ENCODE results near the gene HSPA1B. TPM values are rescaled to one million over a fixed set of nuclear protein-coding genes. Genes with fewer than 3 reads are reported as not detected.

Gene HSPA1B
- total and polyA plus RNA-seq, 2 of the 4 experiments (the other 2 are of a cell fraction), result 61.1 to 93.6 TPM

DNA sequence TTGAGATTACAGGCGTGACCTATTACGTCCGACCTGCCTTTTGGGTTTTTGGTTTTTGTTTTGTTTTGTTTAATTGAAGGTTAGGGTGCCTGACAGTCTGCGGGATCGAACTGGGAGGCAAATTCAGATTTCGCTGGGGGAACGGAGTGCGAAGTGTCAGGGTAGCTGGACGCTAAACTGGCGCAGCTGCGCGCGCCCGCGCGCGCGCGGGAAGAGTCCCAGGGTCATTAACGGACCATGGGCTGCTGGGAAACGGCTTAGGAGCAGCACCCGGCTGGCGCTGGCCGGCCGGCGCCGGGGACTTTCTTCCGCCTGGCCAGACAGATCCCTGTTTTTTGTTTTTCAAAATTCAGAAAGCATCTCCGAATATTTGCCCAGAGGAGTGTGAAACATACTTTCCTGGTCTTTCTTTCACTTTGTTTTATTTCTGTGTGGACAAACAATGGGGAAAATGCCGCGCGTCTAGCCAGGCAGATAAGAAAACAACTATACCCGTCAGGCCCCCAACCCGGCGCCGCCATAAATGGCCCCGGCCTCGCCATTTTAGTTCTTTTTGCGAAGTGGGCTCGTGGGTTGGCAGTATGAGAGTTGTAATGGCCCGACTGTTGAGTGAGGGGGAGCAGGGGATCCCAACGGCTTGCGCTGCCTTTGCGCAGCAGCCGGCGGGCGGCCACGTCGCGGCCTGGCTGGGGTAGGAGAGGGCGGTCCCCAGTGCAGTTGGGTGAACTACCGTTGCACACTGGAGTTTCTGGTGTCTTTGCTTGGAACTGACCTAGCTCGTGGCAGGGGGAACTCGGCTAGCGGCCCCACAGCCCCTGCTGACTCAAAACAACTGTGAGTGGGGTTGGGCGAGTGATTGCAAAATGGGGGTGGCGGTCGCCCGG, 7.1 kb downstream of the HSPA1B start:
- intact Hi-C loops (cut with micrococcal nuclease) (loop anchor here (1.0 to 5.0 kb wide), 4 partner anchors 28 to 172 kb away; partner anchors contain the start of genes ABHD16A, C6orf47, GPANK1 and NEU1), dilution Hi-C loops (cut with HindIII; ENCODE audit: low sequenced_read_pairs, unreplicated experiment) (no loop called here), in situ Hi-C loops (cut with MboI; ENCODE audit: low sequenced_read_pairs) (loop anchor here (10.0 kb wide), 2 partner anchors 150 to 290 kb away; partner anchors contain the start of genes ATP6V1G2, DDX39B, LY6G5C and NFKBIL1)
- CTCF ChIA-PET, result no interaction called here
- H3K9me1 ChIP-seq (ENCODE audit: insufficient read depth, low read length), result peaks cover 7% of the 10 kb centered on the region; the same call in 1 of the 2 replicates
- H4K5ac ChIP-seq (ENCODE audit: low read depth, low read length), result peak overlapping the region; percentile 71
- POLR2A ChIA-PET (ENCODE audit: unreplicated experiment), result interaction anchor here (0.6 kb wide), 1 partner anchor 11 kb away, joined by 4 read pairs; no protein-coding TSS in a partner anchor
- peaks cover 30% of the 10 kb centered on the region for H3K36me3 ChIP-seq (ENCODE audit: control insufficient read depth, insufficient read depth, low read length)
- no peaks in the 10 kb centered on the region for H3K27me3 ChIP-seq (ENCODE audit: control insufficient read depth, insufficient read depth, low read length)
- H2AFZ ChIP-seq (replicated peaks; ENCODE audit: low read length, poor library complexity), result peak overlapping the region; percentile 98
- H3K23ac ChIP-seq (ENCODE audit: low read depth, low read length), result peak overlapping the region; percentile 97
- peak overlapping the region; percentile 98 for H3K9ac ChIP-seq (ENCODE audit: low read depth, low read length)
- peak overlapping the region; percentile 94 for H3K4me2 ChIP-seq (ENCODE audit: low read depth, low read length)
- peak overlapping the region; percentile 93 for H3K18ac ChIP-seq (ENCODE audit: low read depth, low read length)
- peak overlapping the region; percentile 99 for H3K56ac ChIP-seq (ENCODE audit: extremely low read depth, insufficient read depth, low read length)
- H3K4ac ChIP-seq (ENCODE audit: low read depth, low read length), result peak overlapping the region; percentile 97
- no TSS peak for BruUV-seq (replicated peaks)
- peak overlapping the region; percentile 97 for H2BK5ac ChIP-seq (ENCODE audit: low read depth, low read length, poor library complexity, severe bottlenecking)
- DNase-seq (peak; percentile 84), ATAC-seq (ENCODE audit: low read depth) (peak; percentile 80)
- H2BK120ac ChIP-seq (ENCODE audit: low read depth, low read length), result peak overlapping the region; percentile 92
- H2AK5ac ChIP-seq (ENCODE audit: low read depth, low read length), result peak overlapping the region; percentile 96
- H4K20me1 ChIP-seq (ENCODE audit: insufficient read depth, low read length), result peaks cover 45% of the 10 kb centered on the region
- WGBS, 2 experiments (ENCODE audit: extremely low coverage in 2 of 2, insufficient read length in 1 of 2), result 2% methylated on average over 32 of the region's 59 CpGs; no CpG with 5 or more reads in 1 of the 2 experiments
- H2BK15ac ChIP-seq (ENCODE audit: low read depth, low read length), result peak overlapping the region; percentile 36; the same call in 1 of the 3 replicates
- no peaks in the 10 kb centered on the region for H3K9me3 ChIP-seq (ENCODE audit: control insufficient read depth, insufficient read depth, low read length)
- H4K8ac ChIP-seq (ENCODE audit: low read depth in 2 of 2, low read length in 2 of 2), result peak overlapping the region; percentile 92 to 99
- H3K4me3 ChIP-seq (ENCODE audit: insufficient read depth, low read depth, low read length), result peak overlapping the region; percentile 93
- peaks cover 13% of the 10 kb centered on the region for H3K4me1 ChIP-seq (ENCODE audit: control insufficient read depth, insufficient read depth, low read length)
- peaks cover 28 to 55% of the 10 kb centered on the region in 2 experiments; a peak in 3 of 4 replicates for H3K79me1 ChIP-seq (ENCODE audit: low read depth in 1 of 2, low read length in 2 of 2)
- peak overlapping the region; percentile 94 for H3K27ac ChIP-seq (ENCODE audit: insufficient read depth, low read length)
- H2AK9ac ChIP-seq (replicated peaks; ENCODE audit: low read depth, low read length, poor library complexity), result peak overlapping the region; percentile 99
- H2BK20ac ChIP-seq (ENCODE audit: low read depth, low read length), result peak overlapping the region; percentile 57; the same call in 1 of the 2 replicates
- H3K14ac ChIP-seq (replicated peaks; ENCODE audit: low read depth, low read length), result peak overlapping the region; percentile 99
- peak overlapping the region; percentile 90 for H4K91ac ChIP-seq (ENCODE audit: insufficient read depth, low read depth, low read length)
- no peak for TF ChIP-seq BHLHE40 (IDR thresholded peaks at IDR 0.05; ENCODE audit: low read depth, low read length)
- TF ChIP-seq, protein P1, sequence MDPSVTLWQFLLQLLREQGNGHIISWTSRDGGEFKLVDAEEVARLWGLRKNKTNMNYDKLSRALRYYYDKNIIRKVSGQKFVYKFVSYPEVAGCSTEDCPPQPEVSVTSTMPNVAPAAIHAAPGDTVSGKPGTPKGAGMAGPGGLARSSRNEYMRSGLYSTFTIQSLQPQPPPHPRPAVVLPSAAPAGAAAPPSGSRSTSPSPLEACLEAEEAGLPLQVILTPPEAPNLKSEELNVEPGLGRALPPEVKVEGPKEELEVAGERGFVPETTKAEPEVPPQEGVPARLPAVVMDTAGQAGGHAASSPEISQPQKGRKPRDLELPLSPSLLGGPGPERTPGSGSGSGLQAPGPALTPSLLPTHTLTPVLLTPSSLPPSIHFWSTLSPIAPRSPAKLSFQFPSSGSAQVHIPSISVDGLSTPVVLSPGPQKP (IDR thresholded peaks at IDR 0.05; ENCODE audit: borderline replicate concordance, low read depth, low read length), result no peak
- TF ChIP-seq MAFK (IDR thresholded peaks at IDR 0.05; ENCODE audit: low read depth, low read length), result no peak
- TF ChIP-seq CEBPB (IDR thresholded peaks at IDR 0.05; ENCODE audit: low read depth, low read length), result peak; percentile 32; the same call in 1 of the 2 replicates
- TF ChIP-seq MAZ (IDR thresholded peaks at IDR 0.05; ENCODE audit: borderline replicate concordance, low read depth, low read length), result peak; percentile 30; the same call in 1 of the 2 replicates
- TF ChIP-seq MXI1 (IDR thresholded peaks at IDR 0.05; ENCODE audit: borderline replicate concordance, low read depth, low read length), result peak; percentile 26; the same call in 1 of the 2 replicates
- TF ChIP-seq, protein P2, sequence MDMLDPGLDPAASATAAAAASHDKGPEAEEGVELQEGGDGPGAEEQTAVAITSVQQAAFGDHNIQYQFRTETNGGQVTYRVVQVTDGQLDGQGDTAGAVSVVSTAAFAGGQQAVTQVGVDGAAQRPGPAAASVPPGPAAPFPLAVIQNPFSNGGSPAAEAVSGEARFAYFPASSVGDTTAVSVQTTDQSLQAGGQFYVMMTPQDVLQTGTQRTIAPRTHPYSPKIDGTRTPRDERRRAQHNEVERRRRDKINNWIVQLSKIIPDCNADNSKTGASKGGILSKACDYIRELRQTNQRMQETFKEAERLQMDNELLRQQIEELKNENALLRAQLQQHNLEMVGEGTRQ (IDR thresholded peaks at IDR 0.05; ENCODE audit: low read depth, low read length), result no peak
- TF ChIP-seq FOS (IDR thresholded peaks at IDR 0.05; ENCODE audit: low read depth, low read length), result no peak
- peak; percentile 99 for TF ChIP-seq POLR2A (IDR thresholded peaks at IDR 0.05; ENCODE audit: low read depth, low read length)
- TF ChIP-seq RFX5 (IDR thresholded peaks at IDR 0.05; ENCODE audit: low read depth, low read length), result no peak
- TF ChIP-seq, protein P3, sequence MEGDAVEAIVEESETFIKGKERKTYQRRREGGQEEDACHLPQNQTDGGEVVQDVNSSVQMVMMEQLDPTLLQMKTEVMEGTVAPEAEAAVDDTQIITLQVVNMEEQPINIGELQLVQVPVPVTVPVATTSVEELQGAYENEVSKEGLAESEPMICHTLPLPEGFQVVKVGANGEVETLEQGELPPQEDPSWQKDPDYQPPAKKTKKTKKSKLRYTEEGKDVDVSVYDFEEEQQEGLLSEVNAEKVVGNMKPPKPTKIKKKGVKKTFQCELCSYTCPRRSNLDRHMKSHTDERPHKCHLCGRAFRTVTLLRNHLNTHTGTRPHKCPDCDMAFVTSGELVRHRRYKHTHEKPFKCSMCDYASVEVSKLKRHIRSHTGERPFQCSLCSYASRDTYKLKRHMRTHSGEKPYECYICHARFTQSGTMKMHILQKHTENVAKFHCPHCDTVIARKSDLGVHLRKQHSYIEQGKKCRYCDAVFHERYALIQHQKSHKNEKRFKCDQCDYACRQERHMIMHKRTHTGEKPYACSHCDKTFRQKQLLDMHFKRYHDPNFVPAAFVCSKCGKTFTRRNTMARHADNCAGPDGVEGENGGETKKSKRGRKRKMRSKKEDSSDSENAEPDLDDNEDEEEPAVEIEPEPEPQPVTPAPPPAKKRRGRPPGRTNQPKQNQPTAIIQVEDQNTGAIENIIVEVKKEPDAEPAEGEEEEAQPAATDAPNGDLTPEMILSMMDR (conservative IDR thresholded peaks at IDR 0.05; ENCODE audit: low read depth, low read length), result no peak
- no peak for TF ChIP-seq RCOR1 (IDR thresholded peaks at IDR 0.05; ENCODE audit: insufficient replicate concordance, low read length)

Data from IMR-90 (cell line).